ENCODE measurements around the gene RASSF6.
A peak's percentile ranks its signal among the peaks of the same experiment; 100 is the strongest.
"Not testable (repeated sequence)": the region's sequence is repeated elsewhere in the genome, so short reads cannot be mapped to it uniquely, and the experiment has no call there.

Gene RASSF6

DNA sequence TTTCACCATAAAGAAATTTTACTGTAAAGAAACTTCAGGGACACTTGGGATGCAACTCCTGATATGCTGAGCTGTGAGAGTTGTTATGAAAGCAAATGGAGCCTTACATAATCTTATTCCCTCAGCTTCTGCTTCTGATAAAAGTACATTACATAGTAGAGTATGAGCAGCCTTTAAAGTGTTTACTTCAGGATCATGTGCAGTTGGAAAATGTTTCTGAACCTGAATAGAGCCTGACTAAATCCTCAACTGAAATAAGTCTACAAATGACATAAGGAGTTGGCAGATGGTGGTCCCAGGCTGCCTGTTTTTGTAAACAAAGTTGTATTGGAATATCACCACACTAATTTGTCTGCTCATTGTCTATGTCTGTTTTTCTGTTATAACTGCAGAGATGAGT is 19.3 kb downstream of the RASSF6 start:
- peak; percentile 57 for DNase-seq (ENCODE audit: low read depth)
- no peak overlapping the region for H3K4me3 ChIP-seq (ENCODE audit: low read depth, low read length)
- TF ChIP-seq, protein P1, sequence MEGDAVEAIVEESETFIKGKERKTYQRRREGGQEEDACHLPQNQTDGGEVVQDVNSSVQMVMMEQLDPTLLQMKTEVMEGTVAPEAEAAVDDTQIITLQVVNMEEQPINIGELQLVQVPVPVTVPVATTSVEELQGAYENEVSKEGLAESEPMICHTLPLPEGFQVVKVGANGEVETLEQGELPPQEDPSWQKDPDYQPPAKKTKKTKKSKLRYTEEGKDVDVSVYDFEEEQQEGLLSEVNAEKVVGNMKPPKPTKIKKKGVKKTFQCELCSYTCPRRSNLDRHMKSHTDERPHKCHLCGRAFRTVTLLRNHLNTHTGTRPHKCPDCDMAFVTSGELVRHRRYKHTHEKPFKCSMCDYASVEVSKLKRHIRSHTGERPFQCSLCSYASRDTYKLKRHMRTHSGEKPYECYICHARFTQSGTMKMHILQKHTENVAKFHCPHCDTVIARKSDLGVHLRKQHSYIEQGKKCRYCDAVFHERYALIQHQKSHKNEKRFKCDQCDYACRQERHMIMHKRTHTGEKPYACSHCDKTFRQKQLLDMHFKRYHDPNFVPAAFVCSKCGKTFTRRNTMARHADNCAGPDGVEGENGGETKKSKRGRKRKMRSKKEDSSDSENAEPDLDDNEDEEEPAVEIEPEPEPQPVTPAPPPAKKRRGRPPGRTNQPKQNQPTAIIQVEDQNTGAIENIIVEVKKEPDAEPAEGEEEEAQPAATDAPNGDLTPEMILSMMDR (conservative IDR thresholded peaks at IDR 0.05; ENCODE audit: low read depth, low read length) = no peak

DNA sequence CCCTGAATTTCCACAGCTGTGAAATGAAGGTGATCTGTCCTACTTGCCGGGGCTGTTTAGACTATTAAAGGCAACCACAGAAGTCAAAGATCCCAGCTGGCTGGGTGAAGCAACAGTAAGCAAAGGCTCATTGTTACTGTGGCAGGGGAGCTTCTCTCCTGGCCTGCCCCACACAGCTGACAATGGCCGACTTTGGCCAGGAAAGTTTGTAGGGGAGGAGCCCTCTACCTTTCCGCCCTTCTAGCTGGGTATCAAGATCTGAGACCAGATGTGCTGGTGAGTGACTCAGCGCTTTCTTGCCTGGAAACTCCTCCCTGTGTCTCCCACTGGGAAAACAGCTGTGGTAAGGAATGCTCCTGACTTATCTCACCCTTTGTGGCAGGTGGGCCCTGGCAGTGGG is 21.1 kb downstream of the RASSF6 start:
- peak; percentile 89 for DNase-seq (ENCODE audit: low read depth)
- TF ChIP-seq, protein P1 (conservative IDR thresholded peaks at IDR 0.05; ENCODE audit: low read depth, low read length) = no peak
- no peak overlapping the region for H3K4me3 ChIP-seq (ENCODE audit: low read depth, low read length)

DNA sequence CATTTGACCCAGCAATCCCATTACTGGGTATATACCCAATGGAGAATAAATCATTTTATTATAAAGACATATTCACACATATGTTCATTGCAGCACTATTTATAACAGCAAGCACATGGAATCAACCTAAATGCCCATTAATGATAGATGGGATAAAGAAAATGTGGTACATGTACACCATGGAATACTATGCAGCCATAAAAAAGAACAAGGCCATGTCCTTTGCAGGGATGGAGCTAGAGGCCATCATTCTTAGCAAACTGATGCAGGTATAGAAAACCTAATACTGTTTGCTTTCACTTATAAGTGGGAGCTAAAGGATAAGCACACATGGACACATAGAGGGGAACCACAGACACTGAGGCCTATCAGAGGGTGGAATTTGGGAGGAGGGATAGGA is 22.6 kb downstream of the RASSF6 start:
- TF ChIP-seq, protein P1 (conservative IDR thresholded peaks at IDR 0.05; ENCODE audit: low read depth, low read length) = no peak
- H3K4me3 ChIP-seq (ENCODE audit: low read depth, low read length) = no peak overlapping the region
- no peak for DNase-seq (ENCODE audit: low read depth)

DNA sequence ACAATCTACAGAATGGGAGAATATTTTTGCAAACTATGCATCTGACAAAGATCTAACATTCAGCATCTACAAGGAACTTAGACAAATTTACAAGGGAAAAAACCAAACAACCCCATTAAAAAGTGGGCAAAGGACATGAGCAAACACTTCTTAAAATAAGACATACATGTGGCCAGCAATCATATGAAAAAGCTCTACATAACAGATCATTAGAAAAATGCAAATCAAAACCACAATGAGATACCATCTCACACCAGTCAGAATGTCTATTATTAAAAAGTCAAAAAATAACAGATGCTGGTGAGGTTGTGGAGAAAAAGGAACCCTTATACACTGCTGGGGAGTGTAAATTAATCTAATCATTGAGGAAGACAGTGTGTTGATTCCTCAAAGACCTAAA is 23.1 kb downstream of the RASSF6 start:
- DNase-seq (ENCODE audit: low read depth); H3K4me3 ChIP-seq (ENCODE audit: low read depth, low read length): not testable (repeated sequence)

DNA sequence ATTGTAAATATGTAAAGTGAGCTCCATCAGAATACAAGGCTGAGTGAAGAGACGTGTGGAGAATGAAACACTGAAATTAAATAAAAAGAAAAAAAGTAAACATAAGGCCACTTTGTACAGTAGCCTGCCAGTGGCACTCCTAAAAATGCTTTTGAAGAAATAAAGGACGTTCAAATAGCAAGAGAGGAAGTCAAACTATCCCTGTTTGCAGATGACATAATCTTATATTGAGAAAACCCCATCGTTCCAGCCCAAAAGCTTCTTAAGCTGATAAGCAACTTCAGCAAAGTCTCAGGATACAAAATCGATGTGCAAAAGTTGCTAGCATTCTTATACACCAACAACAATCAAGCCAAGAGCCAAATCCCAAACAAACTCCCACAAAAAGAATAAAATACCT is 24.2 kb downstream of the RASSF6 start:
- TF ChIP-seq, protein P1 (conservative IDR thresholded peaks at IDR 0.05; ENCODE audit: low read depth, low read length) = no peak
- DNase-seq (ENCODE audit: low read depth) = no peak

DNA sequence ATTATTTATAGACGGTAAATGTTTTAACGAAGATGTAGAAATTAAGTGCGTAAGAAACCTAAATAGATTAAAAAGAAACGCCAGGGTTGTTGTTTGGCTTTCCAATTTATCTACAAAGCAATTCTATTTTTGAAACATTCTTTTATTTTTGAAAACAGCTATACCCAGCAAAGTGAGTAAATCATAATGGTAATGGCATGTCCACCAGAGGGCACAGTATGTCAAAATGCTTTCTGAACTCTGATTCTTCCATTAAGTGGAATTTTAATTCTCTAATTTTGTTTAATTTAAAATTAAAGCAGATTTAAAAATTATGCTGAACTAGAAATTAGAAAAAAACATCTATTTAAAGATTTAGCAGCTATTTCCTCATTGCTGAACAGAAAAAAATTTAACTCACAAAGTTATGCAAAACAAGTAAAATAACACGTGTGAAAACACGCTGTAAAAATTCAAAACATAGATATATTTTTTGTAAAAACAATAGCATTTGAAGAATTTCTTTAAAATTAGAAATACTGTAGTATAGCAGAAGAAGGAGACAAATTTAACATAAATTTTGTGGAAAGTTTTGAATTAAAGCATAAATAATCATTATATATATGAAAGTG is 26.5 kb downstream of the RASSF6 start:
- peak; percentile 75 for DNase-seq (ENCODE audit: low read depth)
- no peak overlapping the region for H3K4me3 ChIP-seq (ENCODE audit: low read depth, low read length)
- TF ChIP-seq, protein P1 (conservative IDR thresholded peaks at IDR 0.05; ENCODE audit: low read depth, low read length) = peak; percentile 61

More for the DNA sequence above, 24.2 kb downstream of the RASSF6 start:
- no peak overlapping the region for H3K4me3 ChIP-seq (ENCODE audit: low read depth, low read length)

DNA sequence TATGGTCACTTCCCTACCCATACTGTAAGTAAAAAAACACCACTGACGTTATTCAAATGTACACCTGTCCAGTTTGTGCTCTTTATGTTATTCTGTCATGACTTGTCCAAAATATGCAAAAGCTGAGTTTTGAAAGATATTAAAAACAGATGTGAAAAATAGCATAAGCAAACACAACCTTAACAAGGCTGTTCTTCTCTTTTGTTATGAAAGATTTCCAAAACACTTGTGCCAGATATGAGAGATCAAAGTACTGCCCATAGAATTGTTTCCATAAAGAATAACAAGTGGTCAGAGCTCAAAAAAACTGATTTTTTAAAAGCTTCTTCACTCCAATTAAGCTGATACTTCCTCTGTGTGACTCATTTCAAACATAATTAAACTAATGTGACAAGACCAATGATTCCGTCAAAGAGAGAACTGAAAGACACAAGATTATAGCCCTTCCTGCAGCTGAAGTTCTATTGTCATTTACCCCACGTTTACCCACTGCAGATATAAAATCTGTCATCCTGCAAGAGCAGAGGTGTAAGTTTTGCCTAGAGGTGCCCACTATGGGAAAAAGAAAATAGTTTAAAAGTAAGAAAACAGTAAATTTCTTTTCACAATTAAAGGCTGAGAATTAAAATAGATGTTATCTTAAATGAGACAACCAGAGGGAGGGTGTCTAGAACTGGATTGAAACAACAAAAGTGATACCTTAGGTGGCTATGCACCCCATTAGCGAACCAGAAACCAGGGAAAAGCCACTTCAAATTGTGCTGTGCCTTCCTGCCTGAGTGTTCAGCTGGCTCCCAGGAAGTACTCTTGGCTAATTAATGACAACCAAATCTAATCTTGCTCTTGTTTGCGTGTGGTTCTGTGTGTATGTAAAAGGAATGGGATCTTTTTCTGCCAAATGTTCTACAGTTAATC is 30.1 kb downstream of the RASSF6 start:
- no peak overlapping the region for H3K4me3 ChIP-seq (ENCODE audit: low read depth, low read length)
- no peak for DNase-seq (ENCODE audit: low read depth)
- TF ChIP-seq, protein P1 (conservative IDR thresholded peaks at IDR 0.05; ENCODE audit: low read depth, low read length) = no peak
